Measurements from ENCODE around the gene ZNF474.

- TF ChIP-seq CTCF (conservative IDR thresholded peaks at IDR 0.05; ENCODE audit: low read depth, low read length) = no peak
- TF ChIP-seq EZH2 (IDR thresholded peaks at IDR 0.05; ENCODE audit: borderline replicate concordance, low read depth, low read length, poor library complexity, severe bottlenecking) = no peak
These were observed 2.5 kb upstream of the ZNF474 start for GRCh38 chr5:122126756-122127321.

All from A673 (cell line).